HG03135 (cell line): Measurements from ENCODE around the gene ANAPC1.
"Not testable (repeated sequence)": the region's sequence is repeated elsewhere in the genome, so short reads cannot be mapped to it uniquely, and the experiment has no call there.

Experiments used
- ATAC-seq: cut with Tn5 transposase; IDR thresholded peaks from one replicate; pipeline ENCODE4 v1.9.1; 2021; ENCODE audit warnings: mild to moderate bottlenecking, moderate library complexity; ENCODE audit not compliant: unreplicated experiment

ANAPC1 gene

GRCh38 chr2:111883661-111884591 lies at the start of gene ANAPC1:
Gene ANAPC1 (minus strand): TSS chr2:111884193. CDS start chr2:111880825, 3,368 bp downstream.
- ATAC-seq = peak; percentile 87

- no peak for ATAC-seq
Measured at GRCh38 chr2:111932841-111933291, 48.9 kb upstream of the ANAPC1 start.

GRCh38 chr2:111930875-111931274 lies 46.9 kb upstream of the ANAPC1 start:
- ATAC-seq = no peak

- no peak for ATAC-seq
Measured at GRCh38 chr2:111930409-111930808, 46.4 kb upstream of the ANAPC1 start.

GRCh38 chr2:111927723-111928122 lies 43.7 kb upstream of the ANAPC1 start:
- ATAC-seq = no peak

GRCh38 chr2:111924617-111925107 lies 40.7 kb upstream of the ANAPC1 start:
- ATAC-seq = no peak

- ATAC-seq = no peak
Measured at GRCh38 chr2:111923276-111923804, 39.3 kb upstream of the ANAPC1 start.

- ATAC-seq = no peak
Measured at GRCh38 chr2:111919794-111920608, 36.0 kb upstream of the ANAPC1 start.

- no peak for ATAC-seq
Measured at GRCh38 chr2:111919365-111919764, 35.4 kb upstream of the ANAPC1 start.

GRCh38 chr2:111918383-111918806 lies 34.4 kb upstream of the ANAPC1 start:
- no peak for ATAC-seq

- ATAC-seq = no peak
Measured at GRCh38 chr2:111917106-111917505, 33.1 kb upstream of the ANAPC1 start.

GRCh38 chr2:111912547-111912946 lies 28.6 kb upstream of the ANAPC1 start:
- ATAC-seq = no peak

- ATAC-seq = not testable (repeated sequence)
Measured at GRCh38 chr2:111911295-111911977, 27.4 kb upstream of the ANAPC1 start.

GRCh38 chr2:111910609-111911277 lies 26.8 kb upstream of the ANAPC1 start:
- ATAC-seq = no peak

GRCh38 chr2:111909997-111910396 lies 26.0 kb upstream of the ANAPC1 start:
- ATAC-seq = not testable (repeated sequence)

- no peak for ATAC-seq
Measured at GRCh38 chr2:111909079-111909478, 25.1 kb upstream of the ANAPC1 start.

- no peak for ATAC-seq
Measured at GRCh38 chr2:111908578-111908977, 24.6 kb upstream of the ANAPC1 start.

GRCh38 chr2:111905990-111906735 lies 22.2 kb upstream of the ANAPC1 start:
- ATAC-seq = no peak

GRCh38 chr2:111905475-111905869 lies 21.5 kb upstream of the ANAPC1 start:
- ATAC-seq = not testable (repeated sequence)
